Measurements from ENCODE around the gene NMT1. TPM values are rescaled to one million over a fixed set of nuclear protein-coding genes. Genes with fewer than 3 reads are reported as not detected.

NMT1 gene
- total and polyA plus RNA-seq, 2 experiments from 2014 or later, result 71.2 to 126 TPM

GRCh38 chr17:45098081-45098868 is 37.2 kb downstream of the NMT1 start:
- Histone ChIP-seq H3K9me3 (ENCODE audit: low read depth) (no peaks in the 10 kb centered on the region), H3K9me2 (replicated peaks; ENCODE audit: insufficient read depth) (no peaks in the 10 kb centered on the region), H3K27me3 (no peaks in the 10 kb centered on the region), H3K4me1 (ENCODE audit: insufficient read depth) (peaks cover 34% of the 10 kb centered on the region), H3K27ac (peak overlapping the region; percentile 9), H3K36me3 (replicated peaks; ENCODE audit: insufficient read depth, low read depth) (no peaks in the 10 kb centered on the region), H3K4me3 (no peak overlapping the region), H3K4me2 (no peak overlapping the region), H3K79me2 (peaks cover 3% of the 10 kb centered on the region), H4K20me1 (ENCODE audit: insufficient read depth, poor library complexity, severe bottlenecking) (no peaks in the 10 kb centered on the region), H2AFZ (no peak overlapping the region)
- TF ChIP-seq EZH2phosphoT487 (IDR thresholded peaks at IDR 0.05; ENCODE audit: low read depth, severe bottlenecking, unreplicated experiment) (no peak), EZH2 (IDR thresholded peaks at IDR 0.05; ENCODE audit: borderline replicate concordance) (no peak)
- TF ChIP-seq, protein P1, sequence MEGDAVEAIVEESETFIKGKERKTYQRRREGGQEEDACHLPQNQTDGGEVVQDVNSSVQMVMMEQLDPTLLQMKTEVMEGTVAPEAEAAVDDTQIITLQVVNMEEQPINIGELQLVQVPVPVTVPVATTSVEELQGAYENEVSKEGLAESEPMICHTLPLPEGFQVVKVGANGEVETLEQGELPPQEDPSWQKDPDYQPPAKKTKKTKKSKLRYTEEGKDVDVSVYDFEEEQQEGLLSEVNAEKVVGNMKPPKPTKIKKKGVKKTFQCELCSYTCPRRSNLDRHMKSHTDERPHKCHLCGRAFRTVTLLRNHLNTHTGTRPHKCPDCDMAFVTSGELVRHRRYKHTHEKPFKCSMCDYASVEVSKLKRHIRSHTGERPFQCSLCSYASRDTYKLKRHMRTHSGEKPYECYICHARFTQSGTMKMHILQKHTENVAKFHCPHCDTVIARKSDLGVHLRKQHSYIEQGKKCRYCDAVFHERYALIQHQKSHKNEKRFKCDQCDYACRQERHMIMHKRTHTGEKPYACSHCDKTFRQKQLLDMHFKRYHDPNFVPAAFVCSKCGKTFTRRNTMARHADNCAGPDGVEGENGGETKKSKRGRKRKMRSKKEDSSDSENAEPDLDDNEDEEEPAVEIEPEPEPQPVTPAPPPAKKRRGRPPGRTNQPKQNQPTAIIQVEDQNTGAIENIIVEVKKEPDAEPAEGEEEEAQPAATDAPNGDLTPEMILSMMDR (IDR thresholded peaks at IDR 0.05; ENCODE audit: poor library complexity), result no peak
- 91% methylated on average over 13 of the region's 13 CpGs for WGBS (ENCODE audit: low lambda C conversion rate, missing lambda C conversion rate)
- peak; percentile 3 for DNase-seq (ENCODE audit: low spot score)

DNA sequence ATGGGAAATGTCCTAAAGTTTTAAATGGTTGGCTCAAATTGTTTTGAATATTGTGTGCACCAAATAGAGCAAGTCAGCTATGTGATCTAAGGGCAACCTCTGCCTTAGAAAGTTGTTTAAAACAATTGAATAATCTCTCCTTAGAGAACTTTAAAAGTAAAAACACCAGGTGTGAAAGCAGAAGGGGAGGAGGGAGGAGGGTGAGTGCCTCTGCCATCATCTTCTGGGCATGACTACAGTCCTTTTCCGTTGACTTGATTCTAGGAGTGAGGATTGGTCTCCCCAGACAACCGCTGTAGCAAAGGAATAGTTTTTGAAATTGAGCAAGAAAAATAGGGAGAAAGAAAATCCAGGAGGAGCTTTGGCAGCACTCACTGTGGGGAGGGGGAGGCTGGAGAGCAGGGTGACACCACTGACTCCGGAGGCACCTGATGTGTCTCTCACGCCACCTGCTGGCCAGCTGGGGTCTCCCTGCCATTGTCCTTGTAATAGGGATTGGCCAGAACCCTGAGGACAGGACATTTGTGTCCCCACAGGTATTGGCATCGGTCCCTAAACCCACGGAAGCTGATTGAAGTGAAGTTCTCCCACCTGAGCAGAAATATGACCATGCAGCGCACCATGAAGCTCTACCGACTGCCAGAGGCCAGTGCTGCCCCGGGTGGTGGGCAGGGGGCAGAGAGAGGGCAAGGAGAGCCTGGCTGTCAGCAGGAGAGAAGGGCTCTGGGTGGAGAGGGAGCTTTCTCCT is 37.9 kb downstream of the NMT1 start:
- Histone ChIP-seq H3K9me2 (replicated peaks; ENCODE audit: insufficient read depth) (no peaks in the 10 kb centered on the region), H3K36me3 (replicated peaks; ENCODE audit: insufficient read depth, low read depth) (no peaks in the 10 kb centered on the region), H2AFZ (no peak overlapping the region), H3K27me3 (no peaks in the 10 kb centered on the region), H3K4me1 (ENCODE audit: insufficient read depth) (peaks cover 26% of the 10 kb centered on the region), H3K4me3 (no peak overlapping the region), H3K9me3 (ENCODE audit: low read depth) (no peaks in the 10 kb centered on the region), H3K27ac (peak overlapping the region; percentile 9), H3K4me2 (no peak overlapping the region), H3K79me2 (peaks cover 3% of the 10 kb centered on the region), H4K20me1 (ENCODE audit: insufficient read depth, poor library complexity, severe bottlenecking) (no peaks in the 10 kb centered on the region)
- 52% methylated on average over 9 of the region's 9 CpGs for WGBS (ENCODE audit: low lambda C conversion rate, missing lambda C conversion rate)
- peak; percentile 93 for DNase-seq (ENCODE audit: low spot score)
- TF ChIP-seq EZH2phosphoT487 (IDR thresholded peaks at IDR 0.05; ENCODE audit: low read depth, severe bottlenecking, unreplicated experiment) (no peak), EZH2 (IDR thresholded peaks at IDR 0.05; ENCODE audit: borderline replicate concordance) (no peak)
- TF ChIP-seq, protein P1 (IDR thresholded peaks at IDR 0.05; ENCODE audit: poor library complexity), result peak; percentile 89

- H3K9me2 ChIP-seq (replicated peaks; ENCODE audit: insufficient read depth), result no peaks in the 10 kb centered on the region
- H3K27me3 ChIP-seq, result no peaks in the 10 kb centered on the region
- peak overlapping the region; percentile 94 for H3K27ac ChIP-seq
- no peaks in the 10 kb centered on the region for H4K20me1 ChIP-seq (ENCODE audit: insufficient read depth, poor library complexity, severe bottlenecking)
- no peaks in the 10 kb centered on the region for H3K9me3 ChIP-seq (ENCODE audit: low read depth)
- H2AFZ ChIP-seq, result no peak overlapping the region
- 84% methylated on average over 8 of the region's 9 CpGs for WGBS (ENCODE audit: low lambda C conversion rate, missing lambda C conversion rate)
- H3K36me3 ChIP-seq (replicated peaks; ENCODE audit: insufficient read depth, low read depth), result peaks cover 4% of the 10 kb centered on the region
- no peak for DNase-seq (ENCODE audit: low spot score)
- no peak for TF ChIP-seq EZH2 (IDR thresholded peaks at IDR 0.05; ENCODE audit: borderline replicate concordance)
- TF ChIP-seq EZH2phosphoT487 (IDR thresholded peaks at IDR 0.05; ENCODE audit: low read depth, severe bottlenecking, unreplicated experiment), result no peak
- TF ChIP-seq, protein P1 (IDR thresholded peaks at IDR 0.05; ENCODE audit: poor library complexity), result no peak
- H3K4me1 ChIP-seq (ENCODE audit: insufficient read depth), result peaks cover 25% of the 10 kb centered on the region
- peak overlapping the region; percentile 15 for H3K4me2 ChIP-seq
- H3K4me3 ChIP-seq, result no peak overlapping the region
- H3K79me2 ChIP-seq, result peaks cover 3% of the 10 kb centered on the region
Measured at GRCh38 chr17:45101546-45101882, 40.4 kb downstream of the NMT1 start.
